Bronchial epithelial cell (primary cell): ENCODE data around the gene L2HGDH. TPM values are rescaled to one million over a fixed set of nuclear protein-coding genes. Genes with fewer than 3 reads are reported as not detected.
A peak's percentile ranks its signal among the peaks of the same experiment; 100 is the strongest.

Experiments used
- DNase-seq: peaks from one replicate; pipeline ENCODE4 v3.0.0-alpha.2; 2010; ENCODE audit warnings: low read depth
- FAIRE-seq: peaks from 2 replicates; lab custom pipeline; 2011; peaks lifted over from hg19 to GRCh38; lab: Jason Lieb, UNC
- H3K27me3 ChIP-seq: 2 replicates; pipeline ENCODE4 v1.5.1; 2011; ENCODE audit warnings: low read length; ENCODE audit not compliant: control insufficient read depth, insufficient read depth
- H3K36me3 ChIP-seq: 2 replicates; pipeline ENCODE4 v1.5.1; 2011; ENCODE audit warnings: low read length; ENCODE audit not compliant: control insufficient read depth, insufficient read depth
- H3K4me3 ChIP-seq: 2 replicates; pipeline ENCODE4 v1.5.1; 2011; ENCODE audit warnings: mild to moderate bottlenecking, low read depth, low read length, control low read depth
- CTCF ChIP-seq: IDR thresholded peaks from 2 replicates; pipeline ENCODE4 v1.5.1; 2011; ENCODE audit warnings: mild to moderate bottlenecking, moderate library complexity, low read length, control low read depth, inconsistent platforms; ENCODE audit not compliant: insufficient read depth, severe bottlenecking
- total RNA-seq: library from RNA; depleted of rRNA; stranded (reverse); fragments of >200 nt; gene quantifications from 2 replicates; pipeline ENCODE4 v1.2.1, GENCODE V29; 2014

The L2HGDH gene
- total RNA-seq, 1 donor from 2014 or later = 6.6 TPM

- no peak for TF ChIP-seq CTCF
- Histone ChIP-seq H3K36me3 (no peaks in the 10 kb centered on the region), H3K27me3 (no peaks in the 10 kb centered on the region), H3K4me3 (no peak overlapping the region)
- FAIRE-seq (no peak), DNase-seq (peak; percentile 55)
These were observed 3.6 kb downstream of the L2HGDH start for GRCh38 chr14:50308363-50308915.

DNA sequence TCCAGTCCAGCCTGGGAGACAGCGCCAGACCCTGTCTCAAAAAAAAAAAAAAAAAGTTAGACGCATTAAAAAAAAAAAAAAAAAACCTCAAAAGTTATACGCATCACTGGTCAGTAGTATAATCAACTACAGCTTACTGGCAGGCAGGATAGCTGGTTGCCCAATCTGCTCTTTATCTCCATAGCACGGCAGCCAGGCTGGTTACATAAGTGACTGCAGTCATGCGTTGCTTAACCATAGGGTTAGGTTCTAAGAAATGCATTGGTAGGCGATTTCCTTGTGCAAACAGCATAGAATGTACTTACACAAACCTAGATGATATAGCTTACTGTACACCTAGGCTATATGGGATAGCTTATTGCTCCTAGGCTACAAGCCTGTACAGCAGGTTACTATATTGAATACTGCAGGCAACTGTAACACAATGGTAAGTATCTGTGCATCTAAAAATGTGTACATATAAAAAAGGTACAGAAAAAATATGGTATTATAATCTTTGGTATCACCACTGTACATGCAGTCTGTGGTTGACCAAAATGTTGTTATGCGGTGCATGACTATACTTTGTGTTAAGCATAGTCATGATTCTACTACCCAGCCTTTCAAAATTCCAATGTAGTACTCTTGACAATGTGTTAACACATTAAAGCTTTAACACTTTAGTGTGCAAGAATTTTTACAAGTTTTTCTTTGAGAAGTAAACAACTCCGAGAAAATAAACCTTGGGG, 8.1 kb downstream of the L2HGDH start:
- no peak for TF ChIP-seq CTCF
- FAIRE-seq (peak; percentile 88), DNase-seq (peak; percentile 53)
- no peaks in the 10 kb centered on the region for H3K27me3 ChIP-seq
- no peaks in the 10 kb centered on the region for H3K36me3 ChIP-seq
- no peak overlapping the region for H3K4me3 ChIP-seq

DNA sequence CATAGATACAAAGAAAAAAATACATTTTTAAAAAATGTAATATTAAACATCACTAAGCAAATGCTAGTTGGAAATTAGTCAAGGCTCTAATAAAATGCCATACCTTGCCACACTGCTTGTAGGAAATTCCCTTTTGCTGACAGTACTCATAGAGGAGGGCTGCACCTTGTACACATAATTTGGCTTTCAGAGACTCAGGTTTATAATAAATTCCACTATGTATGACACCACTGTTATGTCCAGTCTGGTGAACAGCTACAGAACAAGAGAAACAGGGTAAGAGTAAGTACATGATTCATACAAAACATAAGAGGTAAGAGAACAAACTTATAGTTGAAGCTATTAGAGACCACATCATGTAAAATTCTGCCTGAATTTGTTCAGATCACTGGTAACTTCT, 10.1 kb downstream of the L2HGDH start:
- Histone ChIP-seq H3K4me3 (no peak overlapping the region), H3K36me3 (no peaks in the 10 kb centered on the region), H3K27me3 (no peaks in the 10 kb centered on the region)
- no peak for DNase-seq
- no peak for TF ChIP-seq CTCF
- no peak for FAIRE-seq

- no peak for TF ChIP-seq CTCF
- no peak for FAIRE-seq
- Histone ChIP-seq H3K36me3 (no peaks in the 10 kb centered on the region), H3K4me3 (no peak overlapping the region), H3K27me3 (no peaks in the 10 kb centered on the region)
- no peak for DNase-seq
These were observed 12.4 kb downstream of the L2HGDH start for GRCh38 chr14:50299585-50299984.

DNA sequence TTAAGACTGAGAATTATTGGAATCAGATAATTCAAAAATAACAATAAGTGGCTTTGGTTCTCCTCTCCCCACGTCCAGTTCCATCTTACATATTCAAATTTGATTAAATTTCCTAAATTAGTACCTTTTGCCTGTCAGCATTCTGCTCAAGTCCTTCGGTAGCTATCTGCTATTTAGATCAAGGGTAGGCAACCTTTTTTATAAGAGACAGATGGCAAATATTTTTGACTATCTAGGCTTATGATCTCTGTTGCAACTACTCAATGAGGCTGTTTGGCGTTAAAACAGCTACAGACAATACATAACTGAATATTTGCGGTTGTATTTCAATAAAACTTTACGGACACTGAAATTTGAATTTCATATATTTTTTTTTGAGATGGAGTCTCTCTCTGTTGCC, 21.7 kb downstream of the L2HGDH start:
- Histone ChIP-seq H3K27me3 (no peaks in the 10 kb centered on the region), H3K4me3 (no peak overlapping the region), H3K36me3 (no peaks in the 10 kb centered on the region)
- DNase-seq (no peak), FAIRE-seq (no peak)
- no peak for TF ChIP-seq CTCF

DNA sequence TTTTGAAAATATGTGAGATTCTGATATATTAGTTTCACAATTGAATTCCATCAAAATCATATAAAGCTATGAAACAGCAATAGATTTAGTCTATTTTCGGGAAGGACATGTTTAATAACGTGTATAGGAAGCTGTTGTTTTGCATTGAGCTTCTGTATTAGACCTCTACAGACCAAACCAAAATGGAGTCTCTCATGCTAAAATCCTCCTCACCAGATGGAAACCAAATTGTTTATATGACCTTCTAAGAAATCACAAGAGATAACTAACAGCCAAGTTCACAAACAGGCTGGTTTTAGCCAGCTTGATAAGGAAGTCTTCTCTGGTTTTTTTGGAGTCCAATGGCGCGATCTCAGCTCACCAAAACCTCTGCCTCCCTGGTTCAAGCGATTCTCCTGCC, 23.9 kb downstream of the L2HGDH start:
- Histone ChIP-seq H3K4me3 (no peak overlapping the region), H3K27me3 (no peaks in the 10 kb centered on the region), H3K36me3 (no peaks in the 10 kb centered on the region)
- no peak for DNase-seq
- no peak for TF ChIP-seq CTCF
- no peak for FAIRE-seq
